HG03135 (cell line): ENCODE measurements around the gene NFU1.
"Not testable (repeated sequence)": the region's sequence is repeated elsewhere in the genome, so short reads cannot be mapped to it uniquely, and the experiment has no call there.

Experiments
- ATAC-seq: cut with Tn5 transposase; IDR thresholded peaks from one replicate; pipeline ENCODE4 v1.9.1; 2021; ENCODE audit warnings: mild to moderate bottlenecking, moderate library complexity; ENCODE audit not compliant: unreplicated experiment

Gene NFU1

DNA sequence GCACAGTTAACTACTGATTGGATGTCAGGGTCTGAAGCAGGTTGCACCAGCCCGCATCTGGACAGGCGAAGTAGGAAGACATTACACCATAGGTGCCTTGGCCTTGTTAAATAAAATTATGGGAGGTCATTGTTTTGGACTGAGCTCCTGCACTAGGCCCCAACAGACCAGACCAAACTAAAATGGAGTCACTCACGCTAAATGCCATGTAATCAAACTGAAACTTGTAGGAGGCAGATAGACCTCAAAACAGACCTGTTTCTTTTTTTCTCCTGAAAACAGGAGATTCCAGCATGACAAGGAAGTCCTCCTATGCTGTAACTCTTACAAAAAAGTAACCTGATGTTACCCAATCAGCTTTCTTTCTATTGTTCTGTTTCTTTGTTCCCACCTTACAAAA is 15.5 kb upstream of the NFU1 start:
- no peak for ATAC-seq

DNA sequence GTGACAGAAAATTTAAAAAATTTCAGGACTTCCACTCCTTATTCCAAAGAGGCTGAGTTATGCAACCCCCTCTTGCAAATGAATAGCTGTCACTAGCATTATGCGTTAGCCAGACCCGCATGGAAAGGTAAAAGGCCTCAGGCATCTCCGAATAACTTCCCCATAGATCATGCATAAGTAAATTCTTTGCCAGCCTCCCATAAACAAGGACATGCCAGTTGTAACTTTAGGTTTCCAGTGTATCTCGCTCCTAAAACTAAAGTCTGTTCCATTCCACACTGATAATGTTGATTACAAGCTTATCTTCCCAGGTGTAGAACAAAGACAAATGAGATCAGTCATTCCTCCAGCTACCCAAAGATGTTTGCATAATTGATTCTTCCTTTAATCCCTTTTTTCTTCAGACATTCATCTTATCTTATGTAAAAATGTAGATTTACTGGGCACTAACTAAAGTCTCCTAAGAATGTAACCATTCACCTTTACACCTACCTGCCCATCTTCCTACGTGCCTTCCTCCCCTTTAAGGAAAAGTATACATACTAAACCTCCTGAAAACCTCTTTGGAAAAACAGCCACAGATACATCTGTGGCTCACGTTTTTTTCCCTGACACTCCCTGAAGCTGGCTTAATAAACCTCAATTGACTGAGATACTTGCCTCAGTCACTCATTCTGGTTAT is 13.6 kb upstream of the NFU1 start:
- no peak for ATAC-seq

DNA sequence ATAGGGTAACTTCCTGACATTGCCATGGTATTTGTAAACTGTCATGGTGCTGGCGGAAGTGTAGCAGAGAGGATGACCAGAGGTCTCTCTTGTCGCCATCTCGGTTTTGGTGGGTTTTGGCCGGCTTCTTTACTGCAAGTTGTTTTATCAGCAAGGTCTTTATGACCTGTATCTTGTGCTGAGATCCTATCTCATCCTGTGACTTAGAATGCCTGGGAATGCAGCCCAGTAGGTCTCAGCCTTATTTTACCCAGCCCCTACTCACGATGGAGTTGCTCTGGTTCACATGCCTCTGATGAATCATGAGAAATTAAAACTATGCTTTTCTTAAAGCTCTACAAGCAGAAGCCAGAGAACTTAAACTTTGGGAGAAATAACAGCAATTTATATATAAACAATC is 12.7 kb upstream of the NFU1 start:
- ATAC-seq: no peak

DNA sequence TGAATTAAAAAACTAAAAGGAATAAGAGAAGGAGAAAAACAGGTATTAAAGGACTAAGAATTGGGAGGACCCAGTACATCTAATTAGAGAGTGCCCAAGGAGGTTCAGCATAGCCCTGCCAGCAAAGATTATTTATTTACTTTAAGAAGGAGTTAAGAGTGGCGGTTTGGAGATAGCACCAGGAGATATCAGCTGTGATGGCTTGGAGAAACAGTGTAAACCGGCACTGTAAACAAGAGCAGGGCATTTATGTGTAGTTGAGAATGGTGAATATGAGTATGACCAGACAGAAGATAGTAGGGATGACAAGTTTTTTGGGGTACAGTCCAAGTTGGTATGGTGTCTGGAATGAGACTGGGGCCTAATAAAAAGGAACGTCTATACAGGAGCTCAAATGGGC is 6.4 kb upstream of the NFU1 start:
- not testable (repeated sequence) for ATAC-seq

DNA sequence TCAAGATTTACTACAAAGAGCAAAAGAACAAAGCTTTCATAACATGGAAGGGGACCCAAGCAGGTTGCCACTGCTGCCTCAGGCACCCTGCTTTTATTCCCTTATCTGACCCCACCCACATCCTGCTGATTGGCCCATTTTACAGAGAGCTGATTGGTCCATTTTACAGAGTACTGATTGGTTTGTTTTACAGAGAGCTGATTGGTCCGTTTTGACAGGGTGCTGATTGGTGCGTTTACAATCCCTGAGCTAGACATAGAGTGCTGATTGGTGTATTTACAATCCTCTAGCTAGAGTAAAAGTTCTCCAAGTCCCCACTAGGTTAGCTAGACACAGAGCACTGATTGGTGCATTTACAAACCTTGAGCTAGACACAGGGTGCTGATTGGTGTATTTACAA is 2.3 kb upstream of the NFU1 start:
- ATAC-seq: not testable (repeated sequence)

DNA sequence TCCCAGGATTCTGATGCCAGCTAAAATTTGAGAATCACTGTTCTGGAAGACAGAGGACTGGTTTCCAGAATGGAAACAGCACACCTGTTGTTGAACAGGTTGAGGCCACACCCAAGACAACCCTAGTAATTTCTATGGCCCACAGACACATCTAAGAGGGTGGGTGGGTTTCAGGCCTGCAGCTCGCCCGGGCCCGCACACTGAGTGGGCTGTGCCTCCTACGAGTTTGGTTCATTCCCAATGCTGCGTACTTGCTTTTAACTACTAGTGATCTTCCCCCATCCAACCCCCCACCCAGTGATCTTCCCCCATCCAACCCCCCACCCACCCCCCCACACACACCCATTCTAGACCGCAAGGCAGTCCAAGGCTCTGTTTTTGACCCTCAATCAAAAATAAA is 1.3 kb upstream of the NFU1 start:
- no peak for ATAC-seq

DNA sequence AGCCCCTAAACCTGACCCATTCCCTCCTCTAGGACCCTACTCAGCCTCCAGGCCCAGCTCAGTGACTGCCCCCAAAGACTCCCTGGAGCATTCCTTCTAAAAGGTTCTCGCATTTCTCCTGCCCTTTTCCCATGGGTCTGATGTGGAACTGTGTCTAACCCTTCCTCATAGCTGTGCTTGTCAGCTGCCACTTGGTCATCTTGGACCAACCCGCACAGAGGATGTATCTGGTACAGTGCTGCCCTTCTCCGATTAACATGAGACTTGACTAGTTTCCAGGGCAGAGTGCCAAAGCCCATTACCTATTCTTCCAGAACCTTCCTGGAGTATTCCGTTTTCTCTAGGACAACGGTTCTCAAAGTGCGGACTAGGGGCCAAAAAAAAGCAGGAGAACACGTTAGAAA is 518 bp upstream of the NFU1 start:
- ATAC-seq: no peak

DNA sequence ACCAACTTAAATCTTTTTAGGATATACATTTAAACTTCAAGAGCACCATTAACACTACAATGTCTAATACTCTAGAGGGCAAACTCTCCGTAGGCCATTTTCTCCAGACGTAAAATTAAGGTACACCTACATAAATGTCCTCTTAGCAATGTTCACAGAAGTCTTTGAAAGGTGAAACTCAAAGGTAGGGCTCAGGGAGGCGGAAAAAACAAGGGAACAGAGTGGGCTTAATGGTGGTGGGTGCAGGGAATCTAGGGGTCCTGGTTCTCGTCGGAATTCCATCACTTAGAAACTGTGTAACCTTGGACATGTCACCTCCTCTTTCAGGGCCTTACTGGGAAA is 668 bp downstream of the NFU1 start:
- peak; percentile 10 for ATAC-seq

DNA sequence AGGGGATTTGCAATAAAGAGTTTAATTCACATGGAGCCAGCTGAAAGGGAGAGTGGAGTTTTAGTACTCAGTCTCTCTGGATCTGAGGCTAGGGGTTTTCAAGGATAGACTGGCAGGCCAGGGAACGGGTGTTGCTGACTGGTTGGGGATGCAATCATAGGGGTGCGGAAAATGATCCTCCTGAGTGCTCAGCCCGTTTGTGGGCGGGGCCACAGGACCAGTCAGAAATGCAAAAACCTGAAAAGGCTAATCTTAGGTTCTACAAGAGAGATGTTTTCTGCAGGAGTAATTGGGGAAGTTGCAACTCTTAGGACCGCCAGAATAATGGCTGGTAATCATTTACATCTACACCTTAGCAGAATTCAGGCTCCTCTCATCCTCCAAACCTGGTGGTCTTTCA is 2.5 kb downstream of the NFU1 start:
- no peak for ATAC-seq

DNA sequence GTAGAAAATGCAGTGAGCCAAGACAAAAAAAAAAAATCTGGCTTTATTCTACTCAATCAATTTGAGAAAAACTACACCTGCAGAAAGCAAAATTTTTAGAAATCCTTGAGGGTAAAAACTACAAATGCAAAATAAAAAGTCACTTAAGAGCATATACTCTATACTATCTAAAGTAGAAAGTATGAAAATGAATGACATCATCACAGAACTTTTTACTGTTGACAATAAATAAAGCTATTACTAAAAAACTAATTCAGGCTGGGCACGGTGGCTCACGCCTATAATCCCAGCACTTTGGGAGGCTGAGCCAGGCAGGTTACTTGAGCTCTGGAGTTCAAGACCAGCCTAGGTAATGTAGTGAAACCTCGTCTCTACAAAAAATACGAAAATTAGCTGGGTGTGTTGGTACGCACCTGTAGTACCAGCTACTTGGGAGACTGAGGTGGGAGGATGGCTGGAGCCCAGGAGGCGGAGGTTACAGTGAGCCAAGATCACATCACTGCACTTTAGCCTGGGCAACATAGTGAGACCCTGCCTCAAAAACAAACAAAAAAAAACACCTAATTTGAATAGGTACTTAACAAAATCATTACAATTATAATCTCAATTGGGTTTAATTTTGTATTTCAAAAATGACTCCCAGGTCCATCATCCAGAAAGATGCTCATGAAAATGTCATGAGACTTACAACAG is 7.6 kb downstream of the NFU1 start:
- ATAC-seq: no peak

DNA sequence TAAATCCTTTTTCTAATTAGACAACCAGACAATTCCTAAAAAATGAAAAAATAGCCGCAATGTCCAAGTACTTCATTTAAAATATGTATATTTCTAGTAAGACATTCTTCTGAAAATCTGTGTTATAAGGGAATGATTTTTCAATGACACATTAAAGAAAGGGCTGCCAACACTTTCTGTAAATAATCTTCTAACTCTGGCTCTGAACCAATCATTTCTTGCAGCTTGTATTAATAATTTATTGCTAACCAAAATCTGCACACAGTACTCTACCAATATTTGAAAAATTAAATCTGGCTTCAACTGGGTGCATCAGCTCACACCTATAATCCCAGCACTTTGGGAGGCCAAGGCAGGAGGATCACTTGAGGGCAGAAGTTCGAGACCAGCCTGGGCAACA is 8.3 kb downstream of the NFU1 start:
- ATAC-seq: no peak

DNA sequence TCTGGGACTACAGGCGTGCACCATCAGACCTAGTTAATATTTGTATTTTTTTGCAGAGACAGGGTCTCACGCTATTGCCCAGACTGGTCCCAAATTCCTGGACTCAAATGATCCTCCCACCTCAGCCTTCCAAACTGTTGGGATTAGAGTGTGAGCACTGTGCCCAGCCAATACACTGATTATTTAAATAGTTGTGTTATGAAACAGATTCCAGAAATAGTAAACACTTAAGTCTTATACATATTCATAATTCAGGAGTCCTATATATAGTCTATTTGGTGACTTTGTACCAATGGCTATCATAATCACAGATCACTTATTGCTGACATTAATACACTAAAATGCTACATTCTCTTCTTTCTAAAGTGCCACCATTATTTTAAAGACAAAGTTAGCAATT is 12.8 kb downstream of the NFU1 start:
- ATAC-seq: no peak

DNA sequence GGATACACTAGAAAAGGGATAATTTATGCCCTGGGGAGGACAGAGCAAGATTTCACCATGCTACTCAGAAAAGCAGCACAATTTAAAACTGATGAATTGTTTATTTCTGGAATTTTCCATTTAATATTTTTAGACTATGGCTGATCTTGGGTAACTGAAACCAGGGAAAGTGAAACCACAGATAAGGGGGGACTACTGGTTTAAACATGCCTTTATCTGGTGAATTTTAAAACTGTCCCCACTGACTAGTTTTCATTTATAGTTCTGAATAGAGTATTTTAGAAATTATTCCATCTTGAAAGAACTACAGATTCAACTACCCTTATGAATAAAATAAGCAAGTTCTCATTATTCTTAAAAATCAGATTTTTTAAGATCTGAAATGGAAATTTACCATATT is 15.0 kb downstream of the NFU1 start:
- no peak for ATAC-seq

DNA sequence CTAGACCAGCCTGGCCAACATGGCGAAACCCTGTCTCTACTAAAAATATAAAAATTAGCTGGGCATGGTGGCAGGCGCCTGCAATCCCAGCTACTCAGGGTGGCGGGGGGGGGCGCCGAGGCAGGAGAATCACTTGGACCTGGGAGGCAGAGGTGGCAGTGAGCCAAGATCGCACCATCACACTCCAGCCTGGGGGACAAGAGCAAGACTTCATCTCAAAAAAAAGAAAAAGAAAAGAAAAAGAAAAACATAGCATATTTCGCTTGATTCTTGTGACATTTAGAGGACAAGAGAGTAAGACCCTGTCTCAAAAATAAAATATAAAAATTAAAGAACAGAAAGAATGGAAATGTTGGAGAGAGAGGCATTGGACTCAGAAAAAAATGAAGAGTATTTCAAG is 18.1 kb downstream of the NFU1 start:
- not testable (repeated sequence) for ATAC-seq

DNA sequence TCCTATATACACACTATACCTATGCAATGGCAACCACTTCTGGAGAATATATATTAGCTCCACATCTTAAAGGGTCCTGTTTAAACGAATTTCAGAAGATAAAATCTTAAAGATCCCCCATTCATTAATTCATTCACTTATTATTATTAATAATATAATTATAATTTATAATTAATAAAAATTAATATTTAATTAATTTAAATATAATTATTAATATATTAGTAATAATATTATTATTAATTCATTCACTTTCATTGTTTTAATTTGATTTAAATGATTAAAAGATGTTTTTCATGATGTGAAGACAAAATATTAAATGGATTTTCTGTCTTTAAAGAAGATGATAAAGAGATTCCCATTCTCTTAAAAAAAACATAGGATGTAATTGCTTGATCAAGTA is 21.1 kb downstream of the NFU1 start:
- no peak for ATAC-seq

DNA sequence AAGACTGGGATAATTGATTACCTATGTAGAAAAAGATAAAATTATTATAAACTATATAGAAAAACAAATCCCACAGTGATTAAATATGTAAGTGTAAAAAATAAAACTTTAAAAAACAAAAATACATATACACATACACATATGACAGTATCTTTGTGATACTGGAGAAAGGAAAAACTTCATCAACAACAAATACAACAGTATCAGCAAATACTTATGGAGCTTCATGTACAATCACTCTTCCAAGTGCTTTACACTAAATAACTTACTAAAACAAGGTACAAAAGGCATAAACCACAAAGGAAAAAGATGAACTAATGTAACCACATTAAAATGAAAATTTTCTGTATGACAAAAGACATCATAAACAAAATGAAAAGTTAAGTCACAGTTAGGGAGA is 26.1 kb downstream of the NFU1 start:
- ATAC-seq: no peak

DNA sequence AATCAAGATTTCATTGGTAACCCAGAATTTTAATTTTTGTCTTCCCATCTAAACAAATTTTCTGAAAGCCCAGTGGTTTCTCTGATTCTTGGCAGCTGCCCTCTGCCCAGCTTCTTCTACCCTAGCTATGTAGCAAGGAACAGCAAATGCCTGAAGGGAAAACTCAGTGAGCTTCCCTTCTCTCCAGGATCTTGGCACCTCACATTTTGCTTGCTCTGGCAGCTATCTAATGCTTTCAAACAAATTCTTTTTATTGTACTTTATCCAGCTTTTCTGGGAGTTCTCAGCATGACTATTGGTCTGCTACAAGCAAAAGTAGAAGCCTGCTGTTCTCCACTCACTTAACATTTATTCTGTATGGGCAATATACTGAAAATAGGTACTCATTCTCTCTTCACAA is 31.9 kb downstream of the NFU1 start:
- no peak for ATAC-seq

DNA sequence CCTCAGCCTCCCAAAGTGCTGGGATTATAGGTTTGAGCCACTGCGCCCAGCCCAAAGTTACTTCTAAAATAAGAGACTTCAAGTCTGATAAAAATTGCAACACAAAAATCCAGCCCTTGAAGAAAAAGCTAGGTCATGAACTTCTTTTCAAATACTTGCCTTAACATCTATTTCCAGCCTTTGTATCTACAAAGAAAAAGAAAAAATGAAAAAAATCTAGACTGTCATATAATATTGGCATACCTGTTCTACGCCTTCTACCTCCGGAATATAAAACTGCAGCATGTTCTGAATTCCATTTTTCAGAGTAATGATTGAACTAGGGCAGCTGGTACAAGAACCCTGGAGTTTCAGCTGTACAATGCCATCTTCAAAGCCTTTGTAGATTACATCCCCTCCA is 37.1 kb downstream of the NFU1 start:
- no peak for ATAC-seq

DNA sequence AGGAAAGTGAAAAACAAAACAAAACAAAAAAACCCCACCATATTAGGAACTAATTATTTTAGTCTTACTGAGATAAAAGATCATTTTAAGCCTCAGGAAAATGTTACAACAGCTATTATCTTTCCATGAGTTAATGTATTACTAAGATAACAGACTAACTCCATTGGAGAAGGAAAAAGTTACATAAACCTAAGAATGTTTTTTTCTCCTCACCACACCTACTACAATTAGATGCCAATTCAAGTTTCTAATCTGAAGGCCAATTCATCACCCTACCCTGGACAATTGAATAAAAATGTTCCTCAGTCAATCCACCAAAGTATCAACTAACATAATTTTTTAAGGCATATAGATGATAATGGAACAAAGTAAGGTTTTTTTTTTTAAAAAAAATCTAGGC is 40.0 kb downstream of the NFU1 start:
- no peak for ATAC-seq

DNA sequence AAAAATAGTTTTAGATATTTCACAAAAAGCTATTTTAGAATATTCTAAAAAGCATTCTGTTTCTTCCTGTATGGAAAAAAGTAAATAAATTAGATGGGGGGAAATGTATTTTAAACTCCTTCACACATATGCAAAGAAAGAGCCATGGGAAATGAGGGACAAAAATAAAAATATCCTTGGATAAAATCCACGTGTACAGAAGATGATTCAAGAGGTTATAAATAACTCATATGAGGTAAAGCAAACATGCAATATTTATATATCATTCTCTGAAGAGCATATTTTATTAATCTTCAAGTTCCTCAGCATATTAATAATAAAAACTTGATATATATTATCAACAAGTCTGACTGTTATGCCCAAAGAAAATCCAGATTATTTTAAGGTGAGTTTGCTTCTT is 41.4 kb downstream of the NFU1 start:
- no peak for ATAC-seq

DNA sequence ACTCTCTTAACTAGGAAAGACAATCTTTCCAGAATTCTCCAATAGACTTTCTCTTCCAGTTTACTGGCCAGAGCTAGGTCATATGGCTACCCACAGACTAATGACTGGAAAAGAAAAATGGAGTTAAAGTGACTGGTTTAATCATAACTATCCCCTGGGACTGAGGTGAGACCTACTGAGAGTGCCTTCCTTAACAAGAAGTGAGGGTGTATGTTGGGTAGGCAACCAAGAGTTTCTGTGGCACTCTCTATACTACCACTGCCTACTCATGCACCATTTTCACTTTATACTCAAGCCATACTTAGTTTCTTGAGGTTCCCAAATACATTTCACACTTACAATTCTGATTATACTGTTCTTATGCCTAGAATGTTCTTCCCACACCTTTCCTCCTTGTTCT is 43.3 kb downstream of the NFU1 start:
- ATAC-seq: no peak

DNA sequence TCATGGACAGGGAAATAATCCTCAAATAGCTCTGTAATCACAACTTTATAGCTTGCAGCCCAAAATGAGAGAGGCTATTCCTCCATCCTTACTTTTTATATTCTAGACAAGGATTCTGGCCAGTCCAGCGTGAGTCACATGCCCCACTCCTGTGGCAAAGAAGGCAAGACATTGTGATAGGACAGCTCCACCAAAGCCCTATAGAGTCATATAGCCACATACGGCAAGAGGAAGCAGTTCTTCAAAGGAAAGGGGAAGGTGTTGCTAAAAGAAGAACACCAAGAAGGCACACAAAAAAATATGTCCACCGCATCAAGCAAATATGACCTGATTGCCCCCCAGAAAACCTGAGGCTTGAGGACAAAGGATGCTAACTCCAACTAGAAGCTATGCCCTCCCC is 46.8 kb downstream of the NFU1 start:
- ATAC-seq: no peak

DNA sequence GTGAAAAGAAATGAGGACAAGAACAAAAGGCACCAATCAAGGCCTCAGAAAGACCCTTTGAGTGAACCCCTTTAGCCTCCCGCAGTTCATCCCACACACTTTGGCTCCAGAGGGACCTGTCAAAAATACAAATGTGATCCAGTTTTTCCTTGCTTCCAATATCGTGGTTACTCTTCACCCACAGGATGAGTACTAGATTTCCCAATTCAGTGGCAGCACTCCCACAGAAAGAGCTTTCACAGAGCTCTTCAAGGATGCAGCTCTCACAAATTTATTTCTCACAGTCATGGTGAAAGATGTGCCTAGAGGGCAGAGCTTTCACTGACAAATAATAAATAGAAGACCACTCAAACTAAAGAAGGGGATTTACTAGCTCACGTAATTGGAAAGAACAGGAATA is 47.2 kb downstream of the NFU1 start:
- no peak for ATAC-seq
